SU-DHL-6 (cell line): ENCODE measurements around the gene SLC22A17.

Experiments used
- EZH2phosphoT487 ChIP-seq: fragments of 200-600 bp; sonication (generic), shearing (Covaris generic); conservative IDR thresholded peaks from 2 replicates; pipeline ENCODE4 v1.6.1; 2018; ENCODE audit warnings: mild to moderate bottlenecking, antibody characterized with exemption, low read length, moderate library complexity, mixed read lengths
- TF ChIP-seq, protein P1 (sequence below): fragments of 200-600 bp; sonication (generic); IDR thresholded peaks from one replicate; pipeline ENCODE4 v1.5.1; 2017; ENCODE audit warnings: antibody characterized with exemption, mild to moderate bottlenecking, low read length, moderate library complexity; ENCODE audit not compliant: insufficient read depth, poor library complexity, severe bottlenecking

DNA sequence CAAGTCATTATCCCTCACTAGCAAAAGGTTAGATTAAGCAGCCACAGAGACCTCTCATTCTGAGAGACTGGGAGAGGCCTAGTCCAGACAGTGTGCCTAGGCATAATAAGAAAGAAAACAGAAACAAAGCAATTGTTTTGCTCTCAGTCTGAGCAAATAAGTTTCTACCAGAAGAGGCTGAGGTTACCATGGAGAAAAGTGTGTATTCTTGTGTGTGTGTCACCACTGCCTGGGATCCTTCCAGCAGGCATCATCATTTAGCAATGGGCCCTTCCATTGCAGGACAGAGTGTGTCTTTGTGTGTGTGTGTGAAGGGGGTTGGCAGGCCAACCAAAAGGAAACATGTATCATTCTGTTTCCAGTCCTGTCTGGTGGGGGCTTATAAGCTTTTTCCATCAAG lies 8.6 kb upstream of the SLC22A17 start:
- TF ChIP-seq, protein P1, sequence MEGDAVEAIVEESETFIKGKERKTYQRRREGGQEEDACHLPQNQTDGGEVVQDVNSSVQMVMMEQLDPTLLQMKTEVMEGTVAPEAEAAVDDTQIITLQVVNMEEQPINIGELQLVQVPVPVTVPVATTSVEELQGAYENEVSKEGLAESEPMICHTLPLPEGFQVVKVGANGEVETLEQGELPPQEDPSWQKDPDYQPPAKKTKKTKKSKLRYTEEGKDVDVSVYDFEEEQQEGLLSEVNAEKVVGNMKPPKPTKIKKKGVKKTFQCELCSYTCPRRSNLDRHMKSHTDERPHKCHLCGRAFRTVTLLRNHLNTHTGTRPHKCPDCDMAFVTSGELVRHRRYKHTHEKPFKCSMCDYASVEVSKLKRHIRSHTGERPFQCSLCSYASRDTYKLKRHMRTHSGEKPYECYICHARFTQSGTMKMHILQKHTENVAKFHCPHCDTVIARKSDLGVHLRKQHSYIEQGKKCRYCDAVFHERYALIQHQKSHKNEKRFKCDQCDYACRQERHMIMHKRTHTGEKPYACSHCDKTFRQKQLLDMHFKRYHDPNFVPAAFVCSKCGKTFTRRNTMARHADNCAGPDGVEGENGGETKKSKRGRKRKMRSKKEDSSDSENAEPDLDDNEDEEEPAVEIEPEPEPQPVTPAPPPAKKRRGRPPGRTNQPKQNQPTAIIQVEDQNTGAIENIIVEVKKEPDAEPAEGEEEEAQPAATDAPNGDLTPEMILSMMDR: no peak
- TF ChIP-seq EZH2phosphoT487: no peak
